DMS153 treated with DMSO at 0.1 percent for 48 hours (cell line): Measurements from ENCODE around the gene C2orf78.

Source experiments
- DNase-seq: peaks from one replicate; lab custom pipeline; 2025; ENCODE audit not compliant: unreplicated experiment; lab: John Stamatoyannopoulos, UW

The C2orf78 gene

GRCh38 chr2:73837847-73838585, 54.0 kb downstream of the C2orf78 start:
- no peak for DNase-seq

GRCh38 chr2:73838889-73839534, 55.0 kb downstream of the C2orf78 start:
- no peak for DNase-seq

- DNase-seq, result no peak
These were observed 55.8 kb downstream of the C2orf78 start for GRCh38 chr2:73839653-73840411.

DNA sequence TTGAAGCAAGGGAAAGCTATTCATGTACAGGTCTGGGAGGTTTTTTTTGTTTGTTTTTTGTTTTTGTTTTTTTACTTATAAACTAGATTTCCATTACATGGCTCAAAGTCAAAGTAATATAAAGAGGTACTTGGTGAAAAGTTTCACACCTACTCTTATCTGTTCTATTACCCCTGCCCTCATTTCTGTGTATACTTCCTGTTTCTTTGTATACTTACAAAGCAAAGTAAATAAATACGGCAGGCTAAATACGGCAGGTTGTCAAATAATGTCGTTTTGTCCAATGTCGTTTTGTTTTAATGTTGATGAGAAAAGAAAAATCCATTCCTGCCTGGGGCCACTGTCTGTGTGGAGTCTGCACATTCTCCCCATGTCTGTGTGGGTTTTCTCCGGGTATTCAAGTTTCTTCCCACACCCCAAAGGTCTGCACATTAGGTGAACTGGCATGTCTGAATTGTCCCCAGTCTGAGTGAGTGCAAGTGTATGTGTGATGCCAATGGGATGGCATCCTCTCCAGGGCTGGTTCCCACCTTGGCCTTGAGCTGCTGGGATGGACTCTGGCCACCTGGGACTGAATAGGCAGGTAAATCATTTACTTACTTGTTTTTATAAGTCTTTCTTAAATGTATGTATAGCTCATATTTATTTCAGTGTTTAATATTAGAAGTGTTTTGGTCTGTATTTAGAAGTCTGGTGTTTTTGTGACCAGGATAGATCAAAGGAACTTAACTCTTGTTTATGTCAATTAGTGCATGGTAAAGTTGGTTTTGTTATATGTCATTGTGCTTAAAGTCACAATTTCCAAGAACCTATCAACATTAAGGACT, 58.1 kb downstream of the C2orf78 start:
- no peak for DNase-seq

- no peak for DNase-seq
These were observed 58.7 kb downstream of the C2orf78 start for GRCh38 chr2:73842739-73843019.

- DNase-seq, result no peak
These were observed 60.1 kb downstream of the C2orf78 start for GRCh38 chr2:73844087-73844486.

DNA sequence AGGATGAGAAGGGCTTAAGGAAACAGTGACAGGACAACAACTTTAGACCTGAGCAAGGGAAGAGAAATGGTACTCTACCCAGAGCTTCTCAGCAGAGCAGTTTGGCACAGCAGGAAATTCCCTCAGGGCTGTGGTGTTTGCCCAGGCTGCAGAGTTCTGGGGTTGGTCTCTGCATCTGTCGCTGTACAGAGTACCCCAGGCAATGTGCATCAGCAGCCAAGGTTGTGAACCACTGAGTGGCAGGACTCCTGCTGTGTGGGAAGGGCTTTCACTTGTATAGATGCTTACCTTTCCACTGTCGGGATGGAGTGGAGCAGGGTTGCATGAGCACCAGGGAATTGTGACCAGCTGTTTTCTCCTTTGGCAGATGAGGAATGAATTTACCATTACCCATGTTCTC, 66.0 kb downstream of the C2orf78 start:
- no peak for DNase-seq

- DNase-seq, result no peak
These were observed 67.3 kb downstream of the C2orf78 start for GRCh38 chr2:73851274-73851673.

- DNase-seq, result no peak
These were observed 68.0 kb downstream of the C2orf78 start for GRCh38 chr2:73852020-73852419.

GRCh38 chr2:73855526-73855925, 71.5 kb downstream of the C2orf78 start:
- DNase-seq, result no peak

GRCh38 chr2:73856214-73856613, 72.2 kb downstream of the C2orf78 start:
- DNase-seq, result no peak

- no peak for DNase-seq
These were observed 76.0 kb downstream of the C2orf78 start for GRCh38 chr2:73859721-73860586.

GRCh38 chr2:73862987-73863386, 79.0 kb downstream of the C2orf78 start:
- no peak for DNase-seq
